Measurements from ENCODE around the gene POU2F2. TPM values are rescaled to one million over a fixed set of nuclear protein-coding genes. Genes with fewer than 3 reads are reported as not detected.

POU2F2 gene
- total RNA-seq, 1 experiment from 2014 or later, result not detected

DNA sequence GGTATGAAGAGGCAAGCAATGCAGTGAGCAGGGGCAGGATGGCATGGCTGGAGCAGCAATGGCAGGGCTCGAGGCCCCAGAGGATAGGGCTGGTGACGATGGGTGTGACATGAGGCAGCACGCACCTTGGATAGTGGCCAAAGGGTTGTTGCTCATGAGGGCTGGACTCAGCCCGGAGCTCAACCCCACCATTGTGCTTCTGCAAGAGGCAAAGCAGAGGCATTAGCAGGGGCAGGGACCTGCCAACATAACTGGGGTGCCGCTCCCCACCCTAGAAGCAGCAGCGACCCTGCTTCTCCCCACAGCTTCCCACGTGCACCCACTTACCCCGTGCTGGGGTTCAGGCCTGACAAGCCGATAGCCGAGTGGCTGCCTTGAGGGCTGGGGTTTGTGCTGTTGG, 40.5 kb downstream of the POU2F2 start:
- in situ Hi-C loops (cut with HindIII; ENCODE audit: low pct_unique_long_range_greater_than_20kb, low sequenced_read_pairs), result no loop called here
- DNase-seq (ENCODE audit: low read depth), result no peak

DNA sequence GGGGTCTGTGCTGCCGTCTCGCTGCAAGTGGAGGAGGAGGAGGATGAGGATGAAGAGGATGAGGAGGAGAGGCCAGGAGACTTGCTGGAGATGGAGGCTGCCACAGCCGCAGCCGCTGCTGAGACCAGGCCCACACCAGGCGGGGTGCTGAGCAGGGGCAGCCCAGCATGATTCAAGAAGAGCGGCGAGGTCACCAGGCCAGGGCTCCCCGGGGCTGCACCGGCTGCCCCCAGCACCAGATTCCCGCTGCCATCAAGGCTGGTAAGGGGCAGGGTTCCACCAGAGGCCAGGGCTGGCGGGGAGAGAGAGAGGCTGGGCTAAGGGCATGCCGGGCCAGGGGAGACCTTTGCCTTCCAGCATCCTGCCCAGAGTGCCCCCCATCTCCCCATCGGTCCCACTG, 40.9 kb downstream of the POU2F2 start:
- in situ Hi-C loops (cut with HindIII; ENCODE audit: low pct_unique_long_range_greater_than_20kb, low sequenced_read_pairs), result no loop called here
- DNase-seq (ENCODE audit: low read depth), result no peak

DNA sequence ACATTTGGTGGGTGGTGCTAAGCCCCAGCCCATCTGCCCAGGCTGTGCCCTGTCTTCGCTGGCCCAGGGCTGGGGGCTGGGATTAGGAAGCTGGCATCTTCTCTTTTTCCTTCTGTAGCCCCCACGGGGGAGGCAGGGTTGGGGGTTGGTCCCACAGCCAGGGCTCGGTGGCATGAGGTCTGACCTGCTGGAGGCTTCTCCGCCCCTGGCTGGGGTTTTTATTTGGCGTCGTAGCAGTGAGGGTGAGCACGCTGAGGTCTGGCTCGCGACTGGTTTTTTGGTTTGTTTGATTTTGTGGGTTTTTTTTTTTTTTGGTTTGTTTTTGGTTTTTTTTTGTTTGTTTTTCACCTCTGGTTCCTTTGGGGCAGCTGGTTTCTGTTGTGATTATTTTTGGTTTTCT, 41.6 kb downstream of the POU2F2 start:
- in situ Hi-C loops (cut with HindIII; ENCODE audit: low pct_unique_long_range_greater_than_20kb, low sequenced_read_pairs), result no loop called here
- no peak for DNase-seq (ENCODE audit: low read depth)

DNA sequence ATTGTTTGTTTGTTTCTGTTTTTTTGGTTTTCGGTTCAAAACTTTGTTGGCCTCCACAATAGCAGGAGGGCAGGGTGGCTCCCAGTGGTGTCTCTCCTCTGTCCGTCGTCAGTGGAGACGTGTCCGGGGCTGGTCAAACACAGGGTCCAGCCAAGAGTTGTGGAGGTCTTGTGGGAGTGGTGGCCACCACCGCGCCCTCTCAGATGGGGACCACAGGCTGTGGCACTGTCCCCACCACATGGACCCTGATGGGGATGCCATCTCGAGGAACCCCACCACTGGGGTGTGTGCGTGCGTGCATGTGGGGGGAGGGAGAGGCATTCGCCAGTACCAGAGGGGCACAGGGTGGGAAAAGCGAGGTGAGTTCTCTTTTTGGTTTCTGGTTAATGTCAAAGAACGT, 42.5 kb downstream of the POU2F2 start:
- DNase-seq (ENCODE audit: low read depth), result no peak
- in situ Hi-C loops (cut with HindIII; ENCODE audit: low pct_unique_long_range_greater_than_20kb, low sequenced_read_pairs), result no loop called here

DNA sequence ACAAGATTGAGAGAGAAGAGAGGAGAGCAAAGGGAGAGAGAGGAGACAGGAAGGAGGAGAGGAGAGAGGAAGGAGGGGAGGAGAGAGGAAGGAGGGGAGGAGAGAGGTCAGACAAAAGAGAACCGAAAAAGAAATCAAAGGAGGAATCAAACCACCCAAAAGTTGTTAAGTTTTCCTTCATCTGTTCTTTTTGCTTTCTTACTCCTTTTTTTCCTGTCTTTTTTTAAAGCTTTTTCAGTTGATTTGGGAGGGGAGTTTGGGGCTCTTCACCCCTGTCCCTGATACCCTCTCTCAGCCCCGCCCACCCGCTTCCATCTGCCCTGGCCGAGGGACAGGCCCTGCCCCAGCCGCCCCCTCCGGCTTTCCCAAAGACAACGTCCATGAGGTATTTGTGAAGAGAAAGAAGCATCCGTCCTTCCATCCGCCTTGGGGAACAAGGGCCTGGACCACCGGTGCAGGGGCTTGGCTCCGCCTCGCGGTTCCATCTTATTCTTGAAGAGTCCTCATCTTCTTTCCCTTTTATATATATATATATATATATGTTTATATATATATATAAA, 43.0 kb downstream of the POU2F2 start:
- in situ Hi-C loops (cut with HindIII; ENCODE audit: low pct_unique_long_range_greater_than_20kb, low sequenced_read_pairs), result no loop called here
- no peak for DNase-seq (ENCODE audit: low read depth)

DNA sequence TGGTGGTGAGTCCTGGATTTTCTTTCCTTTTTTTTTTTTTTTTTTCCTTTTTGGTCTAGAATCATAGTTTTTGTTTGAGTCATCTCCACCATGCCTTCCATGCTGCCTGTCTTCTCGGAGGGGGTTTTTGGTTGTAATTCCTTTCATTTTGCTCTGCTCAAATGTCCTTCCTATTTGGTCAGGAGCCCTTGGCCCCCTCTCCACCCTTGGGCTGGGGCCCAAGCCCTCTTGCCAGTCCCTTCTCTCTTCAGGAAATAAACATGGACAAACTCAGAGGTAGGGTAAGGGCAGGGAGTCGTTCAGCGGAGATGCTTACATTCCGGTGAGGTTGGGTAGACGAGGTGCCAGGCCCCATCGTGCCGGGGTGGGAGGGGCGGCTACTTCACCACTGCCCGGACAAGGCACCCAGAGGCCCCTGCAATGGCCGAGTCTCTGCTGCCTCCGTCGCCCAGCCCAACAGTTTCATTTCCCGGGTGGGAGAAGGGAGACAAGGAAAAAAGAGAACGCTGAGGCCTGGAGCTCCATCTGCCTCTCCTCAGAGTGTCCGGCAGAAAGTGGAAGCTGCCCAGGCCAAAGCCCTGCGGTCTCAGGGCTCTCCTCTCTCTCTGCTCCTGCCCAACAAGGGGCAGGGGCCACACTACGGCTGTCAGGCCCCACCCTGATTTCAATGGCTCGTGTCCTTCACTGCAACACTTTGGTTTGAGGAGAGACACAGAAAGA, 43.6 kb downstream of the POU2F2 start:
- DNase-seq (ENCODE audit: low read depth), result no peak

DNA sequence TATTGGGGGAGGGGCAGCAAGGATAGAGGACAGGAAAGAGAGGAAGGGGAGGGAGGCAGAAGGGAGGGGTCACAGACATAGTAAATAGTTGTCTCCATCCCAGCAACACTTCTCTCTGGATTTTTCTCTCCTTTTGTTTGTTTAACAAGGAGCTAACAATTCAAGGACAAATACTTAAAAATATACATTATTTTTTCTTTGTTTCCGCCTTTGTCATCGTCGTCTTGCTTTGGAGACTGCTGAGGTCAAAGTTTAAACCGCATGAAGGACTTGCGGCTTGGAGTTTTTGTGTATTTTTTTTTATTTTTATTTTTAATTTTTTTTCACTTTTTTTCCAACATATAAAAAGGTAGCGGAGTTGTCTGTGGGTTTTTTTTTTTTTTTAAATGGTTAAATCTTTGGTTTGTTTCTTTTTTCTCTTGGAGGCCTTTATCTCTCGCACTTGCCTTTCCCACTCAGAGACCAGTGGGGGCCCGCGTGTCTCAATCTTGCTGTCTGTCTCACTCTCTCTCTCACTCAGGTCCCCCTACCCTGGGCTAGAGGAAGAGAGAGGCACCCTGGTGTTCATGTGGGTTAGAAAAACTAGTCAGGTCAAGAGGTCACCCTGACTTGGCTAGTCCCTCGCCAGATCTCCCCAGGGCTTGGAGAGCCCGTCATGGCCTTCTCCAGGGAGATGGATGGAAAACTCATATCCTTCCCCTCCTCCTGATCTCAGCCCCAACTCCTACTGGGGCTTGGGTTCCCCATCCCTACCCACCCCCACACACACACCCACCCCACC, 45.3 kb downstream of the POU2F2 start:
- DNase-seq (ENCODE audit: low read depth), result no peak
- in situ Hi-C loops (cut with HindIII; ENCODE audit: low pct_unique_long_range_greater_than_20kb, low sequenced_read_pairs), result no loop called here

More for the DNA sequence above, 43.6 kb downstream of the POU2F2 start:
- in situ Hi-C loops (cut with HindIII; ENCODE audit: low pct_unique_long_range_greater_than_20kb, low sequenced_read_pairs), result no loop called here

DNA sequence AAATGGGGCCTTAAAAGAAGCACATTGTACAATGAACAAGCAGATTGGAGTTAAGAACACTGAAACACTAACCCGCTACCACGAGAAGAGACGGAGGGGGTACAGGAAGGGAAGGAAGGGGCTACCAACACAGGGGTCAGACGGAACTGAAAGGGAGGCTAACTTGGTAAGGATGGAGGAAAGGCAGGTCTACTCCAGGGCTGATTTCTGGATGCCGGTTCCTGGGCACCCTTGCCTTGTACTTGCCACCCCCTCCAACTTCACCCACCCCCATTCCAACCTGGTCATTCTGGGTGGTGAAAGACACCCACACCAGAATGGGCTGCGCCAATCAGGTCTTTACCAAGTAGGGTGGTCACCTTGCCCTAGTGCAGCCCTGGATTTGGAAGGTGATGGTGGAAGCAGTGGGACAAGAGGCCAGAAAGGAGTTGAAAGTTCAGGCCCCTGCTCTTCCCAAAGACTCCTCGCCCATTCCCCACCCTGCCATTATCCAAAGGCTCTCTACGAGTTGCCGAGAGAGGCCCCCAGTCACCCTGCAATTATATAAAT, 46.0 kb downstream of the POU2F2 start:
- in situ Hi-C loops (cut with HindIII; ENCODE audit: low pct_unique_long_range_greater_than_20kb, low sequenced_read_pairs), result no loop called here
- DNase-seq (ENCODE audit: low read depth), result no peak

DNA sequence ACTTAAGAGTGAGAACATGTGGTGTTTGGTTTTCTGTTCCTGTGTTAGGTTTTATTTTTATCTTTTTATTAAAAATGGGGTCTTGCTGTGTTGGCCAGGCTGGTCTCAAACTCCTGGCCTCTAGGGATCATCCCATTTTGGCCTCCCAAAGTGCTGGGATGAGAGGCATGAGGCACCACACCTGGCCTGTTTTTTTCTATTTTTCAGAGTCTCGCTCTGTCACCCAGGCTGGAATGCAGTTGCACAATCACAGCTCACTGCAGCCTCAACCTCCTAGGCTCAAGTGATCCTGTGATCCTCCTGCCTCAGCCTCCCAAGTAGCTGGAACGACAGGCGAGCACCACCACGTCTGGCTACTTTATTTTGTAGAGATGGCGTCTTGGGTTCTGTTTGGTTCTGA, 48.7 kb downstream of the POU2F2 start:
- no peak for DNase-seq (ENCODE audit: low read depth)
- in situ Hi-C loops (cut with HindIII; ENCODE audit: low pct_unique_long_range_greater_than_20kb, low sequenced_read_pairs), result no loop called here

DNA sequence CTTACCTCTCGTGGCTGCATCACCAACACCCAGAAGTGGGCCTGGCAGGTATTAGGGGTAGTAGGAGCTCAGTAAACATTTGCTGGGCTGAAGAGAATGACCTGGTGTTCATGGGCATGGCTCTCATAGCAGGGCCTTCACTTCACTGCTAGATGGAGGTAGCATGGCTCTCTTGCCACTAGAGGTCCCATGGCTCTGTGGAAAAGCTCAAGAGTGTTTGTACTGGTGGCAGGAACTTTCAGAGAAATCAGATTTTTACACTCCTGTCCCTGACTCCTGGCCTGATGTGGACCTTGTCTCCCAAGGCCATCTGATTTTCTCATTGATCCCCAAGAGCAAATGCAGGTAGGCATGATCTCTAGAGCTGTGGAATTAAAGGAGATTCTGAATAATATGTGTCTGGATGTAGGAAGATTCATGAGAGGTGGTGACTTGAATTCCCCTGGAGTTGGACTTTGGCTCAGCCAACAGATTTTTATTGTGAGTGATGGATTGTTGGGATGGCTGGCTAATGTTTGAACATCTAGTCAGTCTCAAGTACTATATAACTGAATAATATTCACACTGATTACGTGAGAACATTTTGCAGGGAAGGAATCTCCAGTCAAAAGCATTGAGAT, 50.6 kb downstream of the POU2F2 start:
- peak; percentile 33 for DNase-seq (ENCODE audit: low read depth)
- in situ Hi-C loops (cut with HindIII; ENCODE audit: low pct_unique_long_range_greater_than_20kb, low sequenced_read_pairs), result no loop called here

DNA sequence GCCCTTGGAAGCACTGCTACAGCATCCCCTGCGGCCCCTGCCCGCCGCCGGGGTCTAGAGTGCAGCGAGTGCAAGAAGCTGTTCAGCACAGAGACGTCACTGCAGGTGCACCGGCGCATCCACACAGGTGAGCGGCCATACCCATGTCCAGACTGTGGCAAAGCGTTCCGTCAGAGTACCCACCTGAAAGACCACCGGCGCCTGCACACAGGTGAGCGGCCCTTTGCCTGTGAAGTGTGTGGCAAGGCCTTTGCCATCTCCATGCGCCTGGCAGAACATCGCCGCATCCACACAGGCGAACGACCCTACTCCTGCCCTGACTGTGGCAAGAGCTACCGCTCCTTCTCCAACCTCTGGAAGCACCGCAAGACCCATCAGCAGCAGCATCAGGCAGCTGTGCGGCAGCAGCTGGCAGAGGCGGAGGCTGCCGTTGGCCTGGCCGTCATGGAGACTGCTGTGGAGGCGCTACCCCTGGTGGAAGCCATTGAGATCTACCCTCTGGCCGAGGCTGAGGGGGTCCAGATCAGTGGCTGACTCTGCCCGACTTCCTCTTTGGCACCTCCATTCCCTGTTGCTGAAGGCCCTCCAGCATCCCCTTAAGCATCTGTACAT, 51.4 kb downstream of the POU2F2 start:
- in situ Hi-C loops (cut with HindIII; ENCODE audit: low pct_unique_long_range_greater_than_20kb, low sequenced_read_pairs), result no loop called here
- DNase-seq (ENCODE audit: low read depth), result no peak

DNA sequence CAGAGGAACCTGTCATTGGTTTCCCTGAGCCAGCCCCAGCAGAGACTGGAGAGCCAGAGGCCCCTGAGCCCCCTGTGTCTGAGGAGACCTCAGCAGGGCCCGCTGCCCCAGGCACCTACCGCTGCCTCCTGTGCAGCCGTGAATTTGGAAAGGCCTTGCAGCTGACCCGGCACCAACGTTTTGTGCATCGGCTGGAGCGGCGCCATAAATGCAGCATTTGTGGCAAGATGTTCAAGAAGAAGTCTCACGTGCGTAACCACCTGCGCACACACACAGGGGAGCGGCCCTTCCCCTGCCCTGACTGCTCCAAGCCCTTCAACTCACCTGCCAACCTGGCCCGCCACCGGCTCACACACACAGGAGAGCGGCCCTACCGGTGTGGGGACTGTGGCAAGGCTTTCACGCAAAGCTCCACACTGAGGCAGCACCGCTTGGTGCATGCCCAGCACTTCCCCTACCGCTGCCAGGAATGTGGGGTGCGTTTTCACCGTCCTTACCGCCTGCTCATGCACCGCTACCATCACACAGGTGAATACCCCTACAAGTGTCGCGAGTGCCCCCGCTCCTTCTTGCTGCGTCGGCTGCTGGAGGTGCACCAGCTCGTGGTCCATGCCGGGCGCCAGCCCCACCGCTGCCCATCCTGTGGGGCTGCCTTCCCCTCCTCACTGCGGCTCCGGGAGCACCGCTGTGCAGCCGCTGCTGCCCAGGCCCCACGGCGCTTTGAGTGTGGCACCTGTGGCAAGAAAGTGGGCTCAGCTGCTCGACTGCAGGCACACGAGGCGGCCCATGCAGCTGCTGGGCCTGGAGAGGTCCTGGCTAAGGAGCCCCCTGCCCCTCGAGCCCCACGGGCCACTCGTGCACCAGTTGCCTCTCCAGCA, 52.1 kb downstream of the POU2F2 start:
- in situ Hi-C loops (cut with HindIII; ENCODE audit: low pct_unique_long_range_greater_than_20kb, low sequenced_read_pairs), result no loop called here
- no peak for DNase-seq (ENCODE audit: low read depth)

DNA sequence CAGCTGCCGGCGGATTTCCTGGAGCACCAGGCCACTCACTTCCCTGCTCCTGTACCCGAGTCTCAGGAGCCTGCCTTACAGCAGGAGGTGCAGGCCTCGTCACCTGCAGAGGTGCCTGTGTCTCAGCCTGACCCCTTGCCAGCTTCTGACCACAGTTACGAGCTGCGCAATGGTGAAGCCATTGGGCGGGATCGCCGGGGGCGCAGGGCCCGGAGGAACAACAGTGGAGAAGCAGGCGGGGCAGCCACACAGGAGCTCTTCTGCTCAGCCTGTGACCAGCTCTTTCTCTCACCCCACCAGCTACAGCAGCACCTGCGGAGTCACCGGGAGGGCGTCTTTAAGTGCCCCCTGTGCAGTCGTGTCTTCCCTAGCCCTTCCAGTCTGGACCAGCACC, 53.0 kb downstream of the POU2F2 start:
- DNase-seq (ENCODE audit: low read depth), result no peak
- in situ Hi-C loops (cut with HindIII; ENCODE audit: low pct_unique_long_range_greater_than_20kb, low sequenced_read_pairs), result no loop called here

DNA sequence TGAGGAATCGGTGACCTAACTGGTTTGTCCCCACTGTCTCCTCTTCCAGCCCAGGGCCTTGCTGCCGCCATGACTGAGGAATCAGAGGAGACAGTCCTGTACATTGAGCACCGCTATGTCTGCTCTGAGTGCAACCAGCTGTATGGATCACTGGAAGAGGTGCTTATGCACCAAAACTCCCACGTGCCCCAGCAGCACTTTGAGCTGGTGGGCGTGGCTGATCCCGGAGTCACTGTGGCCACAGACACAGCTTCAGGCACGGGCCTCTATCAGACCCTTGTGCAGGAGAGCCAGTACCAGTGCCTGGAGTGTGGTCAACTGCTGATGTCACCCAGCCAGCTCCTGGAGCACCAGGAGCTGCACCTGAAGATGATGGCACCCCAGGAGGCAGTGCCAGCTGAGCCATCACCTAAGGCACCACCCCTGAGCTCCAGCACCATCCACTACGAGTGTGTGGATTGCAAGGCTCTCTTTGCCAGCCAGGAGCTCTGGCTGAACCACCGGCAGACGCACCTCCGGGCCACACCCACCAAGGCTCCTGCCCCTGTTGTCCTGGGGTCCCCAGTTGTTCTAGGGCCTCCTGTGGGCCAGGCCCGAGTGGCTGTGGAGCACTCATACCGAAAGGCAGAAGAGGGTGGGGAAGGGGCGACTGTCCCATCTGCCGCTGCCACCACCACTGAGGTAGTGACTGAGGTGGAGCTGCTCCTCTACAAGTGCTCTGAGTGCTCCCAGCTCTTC, 53.5 kb downstream of the POU2F2 start:
- in situ Hi-C loops (cut with HindIII; ENCODE audit: low pct_unique_long_range_greater_than_20kb, low sequenced_read_pairs), result no loop called here
- no peak for DNase-seq (ENCODE audit: low read depth)

DNA sequence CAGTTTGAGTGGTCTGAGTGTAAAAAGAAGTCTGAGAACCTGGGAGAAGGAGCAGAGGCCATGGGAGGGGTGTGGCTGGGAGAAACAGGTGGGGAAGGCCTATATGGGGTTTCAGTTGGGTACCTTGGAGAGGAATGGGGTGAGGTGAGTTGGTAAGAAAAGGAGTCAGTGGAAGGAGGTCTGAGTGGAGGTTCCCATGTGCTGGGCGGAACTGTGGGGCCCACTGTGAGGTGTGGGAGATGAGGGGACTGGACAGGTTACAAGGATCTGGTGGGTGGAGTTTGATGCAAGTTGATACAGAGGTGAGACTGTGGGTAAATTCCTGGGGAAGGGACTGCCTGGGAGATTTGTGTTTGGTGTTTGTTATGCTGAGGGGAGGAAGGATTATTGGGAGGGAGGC, 54.2 kb downstream of the POU2F2 start:
- in situ Hi-C loops (cut with HindIII; ENCODE audit: low pct_unique_long_range_greater_than_20kb, low sequenced_read_pairs), result no loop called here

DNA sequence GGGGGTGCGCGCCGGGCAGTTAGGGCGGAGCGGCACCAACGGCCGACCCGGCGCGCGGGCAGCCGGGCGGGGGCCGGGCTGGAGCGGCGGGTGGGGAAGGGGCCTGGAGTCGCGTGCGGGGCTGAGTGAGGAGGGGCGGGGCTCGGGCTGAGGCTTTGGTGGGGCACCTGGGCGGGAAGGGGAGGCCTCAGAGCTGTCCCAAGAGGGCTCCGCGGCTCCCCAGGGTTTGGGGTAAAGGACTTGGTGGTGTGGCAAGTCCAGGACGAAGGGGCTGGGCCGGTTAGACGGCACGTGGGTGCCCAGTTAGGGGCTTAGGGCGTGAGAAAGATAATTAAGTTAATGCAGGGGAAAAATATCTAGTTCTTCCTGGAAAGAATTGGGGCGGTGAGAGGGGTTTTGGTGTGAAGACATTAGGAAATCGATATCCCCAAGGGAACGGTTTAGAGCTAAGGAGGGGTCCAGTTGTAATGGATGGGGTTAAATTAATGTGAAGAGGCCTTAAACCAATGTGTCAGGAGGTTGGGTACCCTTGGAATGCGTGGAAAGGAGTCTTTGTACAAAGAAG, 55.8 kb downstream of the POU2F2 start:
- in situ Hi-C loops (cut with HindIII; ENCODE audit: low pct_unique_long_range_greater_than_20kb, low sequenced_read_pairs), result no loop called here
- DNase-seq (ENCODE audit: low read depth), result no peak

More for the DNA sequence above, 54.2 kb downstream of the POU2F2 start:
- DNase-seq (ENCODE audit: low read depth), result no peak
